OCI-LY3 (cell line): ENCODE results near the gene MTMR4.

ENCODE experiments used
- H2AFZ ChIP-seq: fragments of 200-600, 300-600 bp; shearing (Covaris generic); 2 replicates; pipeline ENCODE4 v1.6.0; 2014; ENCODE audit warnings: antibody characterized with exemption, low read depth, low read length
- H3K27ac ChIP-seq: fragments of 200-600, 300-600 bp; sonication (generic); 2 replicates; pipeline ENCODE4 v1.5.1; 2014; ENCODE audit warnings: mild to moderate bottlenecking, low read length, moderate library complexity, mixed read lengths
- H3K27me3 ChIP-seq: fragments of 200-600, 300-600 bp; sonication (generic); 2 replicates; pipeline ENCODE4 v1.6.1; 2014; ENCODE audit warnings: low read depth, low read length, mixed read lengths
- H3K36me3 ChIP-seq: fragments of 200-600, 300-600 bp; sonication (generic); replicated peaks from 2 replicates; pipeline ENCODE3; 2014; ENCODE audit warnings: low read depth, low read length, mixed read lengths
- H3K4me1 ChIP-seq: fragments of 300-600, 200-600 bp; sonication (generic); 2 replicates; pipeline ENCODE4 v1.6.1; 2014; ENCODE audit warnings: low read length, mixed read lengths
- H3K4me2 ChIP-seq: fragments of 200-600, 300-600 bp; sonication (generic); 2 replicates; pipeline ENCODE4 v1.6.1; 2014; ENCODE audit warnings: low read length, mixed read lengths
- H3K4me3 ChIP-seq: fragments of 300-600, 200-600 bp; sonication (generic); 2 replicates; pipeline ENCODE4 v1.5.1; 2014; ENCODE audit warnings: antibody characterized with exemption, mild to moderate bottlenecking, low read length, moderate library complexity
- H3K79me2 ChIP-seq: fragments of 300-600, 200-600 bp; shearing (Covaris generic); 2 replicates; pipeline ENCODE4 v1.6.1; 2014; ENCODE audit warnings: mild to moderate bottlenecking, low read length, mixed read lengths
- H3K9ac ChIP-seq: fragments of 300-600, 200-600 bp; shearing (Covaris generic); 2 replicates; pipeline ENCODE4 v1.6.0; 2014; ENCODE audit warnings: mild to moderate bottlenecking, low read length, moderate library complexity
- H3K9me3 ChIP-seq: fragments of 200-600, 300-600 bp; shearing (Covaris generic); 2 replicates; pipeline ENCODE4 v1.6.1; 2014; ENCODE audit warnings: low read length, mixed read lengths; ENCODE audit not compliant: insufficient read depth
- H4K20me1 ChIP-seq: fragments of 200-600, 300-600 bp; sonication (generic); 2 replicates; pipeline ENCODE4 v1.6.1; 2016; ENCODE audit warnings: low read length, mixed read lengths; ENCODE audit not compliant: insufficient read depth
- CTCF ChIP-seq: fragments of 200-600, 300-600 bp; sonication (generic); IDR thresholded peaks from 2 replicates; pipeline ENCODE4 v1.5.1; 2014; ENCODE audit warnings: antibody characterized with exemption, low read length, low read depth
- EZH2phosphoT487 ChIP-seq: fragments of 200-600 bp; shearing (Covaris generic); IDR thresholded peaks from 2 replicates; pipeline ENCODE4 v1.6.1; 2018; ENCODE audit warnings: antibody characterized with exemption, mixed run types, low read depth

MTMR4 gene

GRCh38 chr17:58525239-58525638, 10.8 kb upstream of the MTMR4 start:
- Histone ChIP-seq H4K20me1 (no peaks in the 10 kb centered on the region), H3K27me3 (no peaks in the 10 kb centered on the region), H3K9ac (no peak overlapping the region), H3K4me2 (no peak overlapping the region), H3K79me2 (no peaks in the 10 kb centered on the region), H3K9me3 (no peaks in the 10 kb centered on the region), H3K27ac (no peak overlapping the region), H3K4me1 (peaks cover 25% of the 10 kb centered on the region), H3K4me3 (no peak overlapping the region), H3K36me3 (no peaks in the 10 kb centered on the region), H2AFZ (no peak overlapping the region)
- TF ChIP-seq EZH2phosphoT487 (no peak), CTCF (no peak)

GRCh38 chr17:58521680-58522079, 7.2 kb upstream of the MTMR4 start:
- Histone ChIP-seq H3K36me3 (no peaks in the 10 kb centered on the region), H3K4me1 (peaks cover 20% of the 10 kb centered on the region), H3K27ac (no peak overlapping the region)

DNA sequence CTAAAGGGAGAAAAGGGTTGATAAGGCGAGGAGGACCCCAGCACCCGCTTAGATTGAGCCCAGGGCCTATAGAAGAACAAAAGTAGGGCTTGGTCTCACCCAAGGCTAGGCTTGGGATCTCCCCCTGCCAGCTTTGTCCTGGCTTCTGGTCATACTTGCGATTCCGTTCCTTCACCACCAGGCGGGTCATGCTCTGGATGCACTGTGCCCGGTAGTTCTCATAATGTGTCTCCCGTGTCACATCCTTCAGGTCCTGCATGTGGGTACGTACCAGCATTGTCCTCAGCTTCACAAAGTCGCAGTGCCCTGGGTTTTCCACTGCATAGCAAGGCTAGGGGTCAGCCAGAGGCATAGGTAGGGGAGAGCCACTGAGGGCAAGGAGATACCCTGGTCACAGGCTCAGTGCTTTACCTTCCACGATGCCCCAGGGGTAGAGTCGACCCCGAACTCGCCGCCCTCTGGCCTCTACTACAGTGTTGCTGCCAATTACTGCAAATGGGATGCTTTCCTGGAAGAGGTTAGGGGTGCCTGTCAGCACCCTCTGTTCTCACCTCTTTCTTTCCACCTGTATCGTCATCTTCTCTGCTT, 6.5 kb upstream of the MTMR4 start:
- TF ChIP-seq EZH2phosphoT487: no peak
- TF ChIP-seq CTCF: peak; percentile 33
- H3K4me1 ChIP-seq: peaks cover 20% of the 10 kb centered on the region
- peak overlapping the region; percentile 91 for H3K4me3 ChIP-seq
- H3K27ac ChIP-seq: no peak overlapping the region
- H2AFZ ChIP-seq: 0 out of 2 replicates have a peak overlapping the region, but pooled peaks have one; percentile 47
- peaks cover 8% of the 10 kb centered on the region for H3K79me2 ChIP-seq
- no peaks in the 10 kb centered on the region for H3K9me3 ChIP-seq
- peak overlapping the region; percentile 43 for H3K9ac ChIP-seq
- H4K20me1 ChIP-seq: no peaks in the 10 kb centered on the region
- peak overlapping the region; percentile 99 for H3K4me2 ChIP-seq
- H3K36me3 ChIP-seq: no peaks in the 10 kb centered on the region
- H3K27me3 ChIP-seq: no peaks in the 10 kb centered on the region

More at GRCh38 chr17:58521680-58522079, 7.2 kb upstream of the MTMR4 start:
- no peak overlapping the region for H3K4me3 ChIP-seq
- peaks cover 7% of the 10 kb centered on the region for H3K79me2 ChIP-seq
- TF ChIP-seq EZH2phosphoT487 (no peak), CTCF (no peak)
- H2AFZ ChIP-seq: no peak overlapping the region
- H3K9ac ChIP-seq: no peak overlapping the region
- H3K4me2 ChIP-seq: no peak overlapping the region
- no peaks in the 10 kb centered on the region for H3K27me3 ChIP-seq
- no peaks in the 10 kb centered on the region for H4K20me1 ChIP-seq
- H3K9me3 ChIP-seq: no peaks in the 10 kb centered on the region

- H2AFZ ChIP-seq: peak overlapping the region; percentile 90
- H3K4me1 ChIP-seq: peaks cover 30% of the 10 kb centered on the region
- H4K20me1 ChIP-seq: peaks cover 7% of the 10 kb centered on the region; the same call in 1 of the 2 replicates
- no peaks in the 10 kb centered on the region for H3K27me3 ChIP-seq
- peak overlapping the region; percentile 99 for H3K4me2 ChIP-seq
- peaks cover 7% of the 10 kb centered on the region for H3K36me3 ChIP-seq
- H3K4me3 ChIP-seq: peak overlapping the region; percentile 95
- H3K27ac ChIP-seq: peak overlapping the region; percentile 91
- TF ChIP-seq CTCF (no peak), EZH2phosphoT487 (no peak)
- peaks cover 21% of the 10 kb centered on the region for H3K79me2 ChIP-seq
- peak overlapping the region; percentile 84 for H3K9ac ChIP-seq
- no peaks in the 10 kb centered on the region for H3K9me3 ChIP-seq
Observed at GRCh38 chr17:58517928-58518609, 3.6 kb upstream of the MTMR4 start.
